Measurements from ENCODE around the gene SETD9. TPM values are rescaled to one million over a fixed set of nuclear protein-coding genes. Genes with fewer than 3 reads are reported as not detected.

The SETD9 gene
- total RNA-seq (2022; extraction: Qiagen RNA extraction) = 4.0 to 7.2 TPM (median 5.8 TPM) in 5 replicates

GRCh38 chr5:56909294-56910209 lies at the start of gene SETD9:
TSS of gene SETD9 (plus strand) at chr5:56909596. CDS start at chr5:56909646, 50 bp downstream.

GRCh38 chr5:56951946-56952691 lies 42.7 kb downstream of the SETD9 start, which contains the start of gene MIER3:
TSS of gene MIER3 (minus strand) at chr5:56952123. CDS start at chr5:56952102, 21 bp downstream.

Other genes starting within 250 kb of the SETD9 start
- gene MAP3K1, start 94.0 kb upstream of the SETD9 start, total RNA-seq (2022; extraction: Qiagen RNA extraction) = 1.3 to 1.9 TPM (median 1.7 TPM) in 5 replicates
- 7.2 to 12.4 TPM (median 10.6 TPM) in 5 replicates for gene MIER3, start 42.5 kb downstream of the SETD9 start, total RNA-seq (2022; extraction: Qiagen RNA extraction)